K562 (cell line): ENCODE results near the gene PRDM10. TPM values are rescaled to one million over a fixed set of nuclear protein-coding genes. Genes with fewer than 3 reads are reported as not detected.

Experiments
- ARNT ChIP-seq, 2 experiments: fragments of 450-650 bp; IDR thresholded peaks; 2 replicates each; pipeline ENCODE4 v1.6.1; 2016; ENCODE audit warnings: mild to moderate bottlenecking in 1 of 2
- CHCHD3 ChIP-seq: fragments of 250-450 bp; sonication (Bioruptor Pico); IDR thresholded peaks from 2 replicates; pipeline ENCODE4 v2.1.2; 2022; ENCODE audit warnings: mild to moderate bottlenecking
- DMBX1 ChIP-seq: fragments of 250-450 bp; sonication (Bioruptor Pico); IDR thresholded peaks from 2 replicates; pipeline ENCODE4 v1.8.0; 2022; ENCODE audit warnings: inconsistent platforms, mild to moderate bottlenecking, moderate library complexity, borderline replicate concordance
- ELF2 ChIP-seq: fragments of 250-450 bp; sonication (Bioruptor Pico); IDR thresholded peaks from 2 replicates; pipeline ENCODE4 v1.5.0; 2021; ENCODE audit warnings: mild to moderate bottlenecking
- HCFC1 ChIP-seq: IDR thresholded peaks from 2 replicates; pipeline ENCODE4 v1.6.1; 2012; ENCODE audit warnings: low read depth, low read length, improper control_type of control experiment
- HDAC1 ChIP-seq, 2 experiments: fragments of 450-650 bp; IDR thresholded peaks; 2 replicates each; pipeline ENCODE4 v1.6.1; 2016 to 2017; ENCODE audit warnings: inconsistent platforms in 1 of 2, mild to moderate bottlenecking in 1 of 2, moderate library complexity in 1 of 2
- MLX ChIP-seq, 2 experiments: fragments of 450-650 bp in 1 of 2; sonication (generic) in 1 of 2; formaldehyde crosslinking; conservative IDR thresholded peaks; 2 replicates each; pipeline versions ENCODE4 v1.4.0 to v1.8.1; 2020 to 2022; ENCODE audit warnings: mild to moderate bottlenecking in 1 of 2, missing genetic modification reagents in 1 of 2
- PKNOX1 ChIP-seq: fragments of 450-650 bp; IDR thresholded peaks from 2 replicates; pipeline ENCODE4 v1.6.1; 2016
- SMAD3 ChIP-seq: fragments of 450-650 bp; formaldehyde crosslinking; conservative IDR thresholded peaks from 2 replicates; pipeline ENCODE4 v1.4.0; 2020; ENCODE audit warnings: mild to moderate bottlenecking
- SREBF1 ChIP-seq: fragments of 150-350 bp; IDR thresholded peaks from 2 replicates; pipeline ENCODE4 v1.6.1; 2014; ENCODE audit warnings: antibody characterized with exemption, low read depth, low read length, borderline replicate concordance
- TARDBP ChIP-seq: fragments of 450-650 bp; IDR thresholded peaks from 2 replicates; pipeline ENCODE4 v1.6.1; 2016
- XRCC3 ChIP-seq: fragments of 450-650 bp; IDR thresholded peaks from 2 replicates; pipeline ENCODE4 v1.6.1; 2017; ENCODE audit warnings: mild to moderate bottlenecking, moderate library complexity
- ZBTB1 ChIP-seq: sonication (generic); formaldehyde crosslinking; IDR thresholded peaks from 2 replicates; pipeline ENCODE4 v1.8.1; 2023; ENCODE audit warnings: missing genetic modification reagents, low read depth, mild to moderate bottlenecking, borderline replicate concordance
- ZBTB26 ChIP-seq: fragments of 450-650 bp; formaldehyde crosslinking; IDR thresholded peaks from 2 replicates; pipeline ENCODE4 v1.4.0; 2022; ENCODE audit warnings: missing genetic modification characterization
- ZNF274 ChIP-seq: IDR thresholded peaks from 2 replicates; pipeline ENCODE4 v1.6.1; 2011; ENCODE audit warnings: low read depth, mild to moderate bottlenecking, low read length, moderate library complexity, borderline replicate concordance
- ZNF511 ChIP-seq: sonication (generic); formaldehyde crosslinking; IDR thresholded peaks from 2 replicates; pipeline ENCODE4 v1.8.0; 2022; ENCODE audit warnings: mild to moderate bottlenecking, missing genetic modification reagents
- ZNF766 ChIP-seq: fragments of 200-800 bp; sonication (Bioruptor generic); conservative IDR thresholded peaks from 2 replicates; pipeline ENCODE4 v1.6.1; 2016; ENCODE audit warnings: missing genetic modification characterization, missing compliant biosample characterization
- ZNF79 ChIP-seq: fragments of 250-450 bp; sonication (Bioruptor Pico); IDR thresholded peaks from 2 replicates; pipeline ENCODE4 v1.4.0; 2020; ENCODE audit warnings: low read depth, mild to moderate bottlenecking, moderate library complexity
- polyA plus RNA-seq, 8 experiments: library from polyadenylated mRNA; depleted of rRNA in 4 of 8; stranded (reverse) in 5 of 8; unstranded in 3 of 8; fragments of >200 nt; fragmentation: Nextera tagmentation in 2 of 8; fragmentation: Illumina TruSeq in 1 of 8; extraction: Ambion mirVana in 2 of 8; extraction: Trizol in 1 of 8; gene quantifications; 2 replicates each; pipeline versions ENCODE4 v1.2.1 to v1.2.3, GENCODE V29; 2011 to 2014; ENCODE audit warnings: inconsistent platforms in 1 of 8, missing spikeins in 1 of 8
- total RNA-seq, 7 experiments: library from RNA; depleted of rRNA in 6 of 7; stranded (reverse); fragments of >200 nt in 6 of 7; fragmentation: Illumina TruSeq in 2 of 7; extraction: Trizol in 2 of 7; gene quantifications; 2 replicates each; pipeline versions ENCODE4 v1.2.1 to v1.2.3, GENCODE V29; 2011 to 2021; ENCODE audit warnings: low replicate concordance in 1 of 7
- TF ChIP-seq, protein P1 (sequence below): sonication (generic); formaldehyde crosslinking; IDR thresholded peaks from 2 replicates; pipeline ENCODE4 v1.9.0; 2022; ENCODE audit warnings: mild to moderate bottlenecking, missing genetic modification reagents
- TF ChIP-seq, protein P2 (sequence below): fragments of 250-450 bp; sonication (Bioruptor Pico); IDR thresholded peaks from 2 replicates; pipeline ENCODE4 v1.5.0; 2021; ENCODE audit warnings: mild to moderate bottlenecking, moderate library complexity

The PRDM10 gene
- total and polyA plus RNA-seq, 9 of the 15 experiments (the other 6 are each of a cell fraction or from before 2014, with no cell fraction given) = 0.89 to 9.3 (median 4.5) TPM

DNA sequence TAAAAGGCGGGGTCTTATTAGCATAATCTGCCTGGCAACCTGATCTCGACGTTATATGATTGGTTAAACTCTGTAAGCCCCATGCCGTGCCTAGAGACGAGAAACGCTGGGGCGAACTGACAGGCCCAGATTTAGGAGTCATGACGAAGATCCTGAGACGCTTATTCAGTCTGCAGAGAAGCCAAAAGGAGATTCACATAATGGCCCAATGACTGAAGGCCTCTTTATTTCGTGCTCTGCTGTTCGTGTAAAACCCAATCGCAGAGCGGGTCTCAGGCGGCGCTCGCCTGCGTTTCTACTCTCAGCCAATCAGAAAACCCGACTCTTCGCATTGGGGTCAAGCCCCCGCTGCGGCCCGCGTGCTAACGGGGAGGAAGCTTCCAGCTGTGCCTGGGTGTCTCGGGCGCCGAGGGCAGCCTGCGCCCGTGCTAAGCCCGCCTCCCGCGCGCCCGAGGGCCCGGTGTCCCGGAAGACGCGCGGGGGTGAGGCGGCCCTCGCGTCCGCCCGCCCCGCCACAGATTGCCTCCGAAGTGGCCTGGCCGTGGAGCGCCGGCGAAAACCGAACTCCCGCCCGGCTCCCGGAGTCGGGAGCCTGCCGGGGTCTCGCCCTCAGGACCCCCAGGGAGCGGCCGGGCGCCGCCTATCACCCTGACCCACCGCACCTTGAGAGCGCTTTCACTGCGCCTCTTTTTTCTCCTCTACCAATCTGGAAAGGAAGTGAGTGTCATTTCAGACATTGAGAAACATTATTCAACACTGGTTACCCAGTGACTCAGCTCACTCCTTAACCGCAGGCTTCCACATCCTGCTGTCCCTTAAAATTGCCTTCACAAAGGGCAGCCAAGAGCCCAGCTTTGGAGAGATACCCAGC, 446 bp upstream of the PRDM10 start (continued):
- TF ChIP-seq, protein P1, sequence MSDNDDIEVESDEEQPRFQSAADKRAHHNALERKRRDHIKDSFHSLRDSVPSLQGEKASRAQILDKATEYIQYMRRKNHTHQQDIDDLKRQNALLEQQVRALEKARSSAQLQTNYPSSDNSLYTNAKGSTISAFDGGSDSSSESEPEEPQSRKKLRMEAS (CRISPR knock-in tag) = peak; percentile 87
- peak; percentile 95 for TF ChIP-seq PKNOX1
- TF ChIP-seq SMAD3 (CRISPR knock-in tag) = no peak
- peak; percentile 93 for TF ChIP-seq TARDBP
- TF ChIP-seq ARNT (IDR thresholded peaks at IDR 0.05) = peak in 1 of 2 experiments; percentile 71; a peak in 1 of 4 replicates
- no peak for TF ChIP-seq MLX (CRISPR knock-in tag; conservative IDR thresholded peaks at IDR 0.05)
- no peak for TF ChIP-seq XRCC3
- no peak for TF ChIP-seq DMBX1 (CRISPR knock-in tag)
- TF ChIP-seq ZNF274 = no peak
- no peak for TF ChIP-seq HCFC1
- TF ChIP-seq, protein P2, sequence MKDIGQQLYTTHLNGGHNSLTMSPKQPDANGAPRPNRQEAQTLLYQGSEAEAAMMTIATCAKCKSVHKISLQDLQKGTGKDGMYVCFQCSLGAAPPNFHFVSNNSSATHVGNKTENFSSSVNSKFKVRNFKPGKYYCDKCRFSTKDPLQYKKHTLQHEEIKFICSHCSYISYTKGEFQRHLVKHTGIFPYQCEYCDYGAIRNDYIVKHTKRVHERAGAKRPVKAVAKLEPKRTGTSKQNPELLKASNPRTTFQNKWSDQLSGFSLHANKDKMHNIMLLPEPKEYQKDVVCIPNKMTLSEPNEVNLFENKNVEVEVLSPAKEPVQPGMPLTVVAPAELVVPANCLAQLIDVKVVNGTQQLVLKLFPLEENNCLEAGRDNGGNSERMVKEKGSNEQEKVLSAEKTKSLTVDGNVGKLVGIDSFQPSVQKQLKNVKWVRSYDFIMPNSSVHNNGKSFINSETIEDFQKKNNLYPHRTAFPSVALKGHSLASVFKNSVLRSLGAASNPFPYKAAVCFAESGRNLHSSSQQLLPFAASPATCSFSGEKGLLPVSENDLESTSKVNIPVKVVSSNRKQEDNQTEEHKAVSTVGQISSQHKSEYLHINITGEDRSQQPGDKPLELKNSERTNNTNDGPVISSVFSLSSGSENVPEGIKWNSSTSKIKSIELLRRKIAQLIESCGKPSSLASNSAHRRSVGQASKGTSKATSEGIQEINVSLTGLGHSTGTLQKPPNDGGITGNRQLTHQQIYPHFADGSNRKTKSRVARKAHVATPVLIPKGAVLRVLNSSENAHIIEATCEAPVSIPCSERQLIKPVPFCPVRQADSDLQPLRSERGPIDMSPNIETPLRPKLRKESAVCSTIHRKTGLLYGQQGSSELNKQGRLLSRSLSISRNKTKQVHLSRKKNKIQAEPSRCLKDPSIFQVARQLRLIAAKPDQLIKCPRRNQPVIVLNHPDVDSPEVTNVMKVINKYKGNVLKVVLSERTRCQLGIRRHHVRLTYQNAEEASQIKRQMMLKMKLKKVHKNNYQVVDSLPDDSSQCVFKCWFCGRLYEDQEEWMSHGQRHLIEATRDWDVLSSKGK (CRISPR knock-in tag) = no peak
- TF ChIP-seq HDAC1 (IDR thresholded peaks at IDR 0.05) = peak in 1 of 2 experiments; percentile 54; a peak in 2 of 4 replicates
- TF ChIP-seq CHCHD3 (CRISPR knock-in tag) = peak; percentile 30; the same call in 1 of the 2 replicates
- TF ChIP-seq ZBTB1 (CRISPR knock-in tag) = no peak; the same call in 1 of the 2 replicates
- no peak for TF ChIP-seq ZNF79
- TF ChIP-seq SREBF1 = no peak
- no peak for TF ChIP-seq ZBTB26 (CRISPR knock-in tag)
- TF ChIP-seq ZNF766 (CRISPR knock-in tag) = no peak
- TF ChIP-seq ELF2 (CRISPR knock-in tag) = peak; percentile 47; the same call in 1 of the 2 replicates
- TF ChIP-seq ZNF511 (CRISPR knock-in tag) = no peak
